Measurements from ENCODE around the gene PRKCG. TPM values are rescaled to one million over a fixed set of nuclear protein-coding genes. Genes with fewer than 3 reads are reported as not detected.
A peak's percentile ranks its signal among the peaks of the same experiment; 100 is the strongest.

Gene PRKCG
- total and polyA plus RNA-seq, 4 donors: 0.02 to 0.63 (median 0.18) TPM; not detected in 1

DNA sequence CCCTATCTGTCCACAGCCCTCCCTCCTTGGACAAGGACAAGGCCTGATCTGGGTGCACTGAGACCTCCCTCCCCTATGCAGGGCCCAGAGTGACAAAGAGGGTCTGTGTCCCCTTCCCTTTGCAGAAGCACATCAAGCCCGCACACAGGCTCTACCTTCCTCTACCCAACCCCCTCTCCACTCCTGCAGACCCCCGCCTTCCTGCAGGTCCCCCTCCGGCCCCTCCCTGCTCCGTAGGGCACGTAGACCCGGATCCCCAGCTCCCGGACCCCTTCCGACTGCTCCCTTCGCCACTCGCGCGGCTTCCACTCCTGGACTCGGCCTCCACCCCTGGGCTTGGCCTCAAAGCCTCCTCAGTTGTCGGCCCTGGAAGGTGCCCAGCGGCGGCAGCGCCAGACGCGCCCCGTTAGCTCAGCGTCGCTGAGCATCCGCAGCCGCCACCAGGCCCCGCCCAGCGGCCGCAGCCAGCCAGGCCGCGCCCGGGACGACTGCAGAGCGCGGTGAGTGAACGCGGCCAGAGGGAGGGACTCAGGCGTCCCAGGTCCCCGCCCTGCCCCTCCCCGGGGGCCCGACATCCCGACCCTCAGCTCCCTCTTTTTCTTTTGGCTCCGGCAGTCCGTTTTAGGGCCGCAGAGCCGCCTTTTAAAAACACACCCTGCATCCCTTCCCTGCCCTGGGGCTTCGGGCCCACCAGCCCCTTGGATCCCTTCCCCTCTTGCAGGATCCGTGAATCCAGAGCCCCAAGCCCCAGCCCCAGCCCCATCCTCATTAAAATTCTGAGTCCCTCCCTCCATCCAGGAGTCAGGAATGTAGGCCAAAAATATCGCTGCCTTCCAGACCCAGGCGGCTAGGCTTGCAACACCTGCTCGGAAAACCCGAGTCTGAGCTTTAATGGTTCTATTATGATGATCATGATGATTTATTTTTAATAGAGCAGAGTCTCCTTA lies 15.8 kb upstream of the PRKCG start:
- peak; percentile 5 for ATAC-seq (ENCODE audit: insufficient read depth, low FRiP score)
- H3K27ac ChIP-seq (ENCODE audit: low read depth in 1 of 2, low read length in 1 of 2): peak overlapping the region; percentile 89 to 93
- H3K4me3 ChIP-seq: peak overlapping the region; percentile 28
- H3K36me3 ChIP-seq (ENCODE audit: control insufficient read depth in 4 of 4, insufficient read depth in 4 of 4, low read length in 4 of 4): peaks cover 0 to 4% (median 1%) of the 10 kb centered on the region in 4 donors
- peak overlapping the region; percentile 62 to 89 for H3K9ac ChIP-seq (ENCODE audit: insufficient read depth in 1 of 2, low read length in 2 of 2)
- WGBS, 2 donors: 4% methylated on average over 47 to 50 of the region's 50 CpGs
- DNase-seq: peak; percentile 84 to 89 (median 85)
- H3K27me3 ChIP-seq (ENCODE audit: control insufficient read depth in 3 of 3, insufficient read depth in 3 of 3, low read length in 2 of 3): peaks cover 0 to 2% (median 0%) of the 10 kb centered on the region in 3 donors
- peaks cover 0 to 13% (median 11%) of the 10 kb centered on the region in 5 donors for H3K4me1 ChIP-seq (ENCODE audit: control insufficient read depth in 5 of 5, insufficient read depth in 5 of 5, low read length in 5 of 5)
- H3K9me3 ChIP-seq (ENCODE audit: control insufficient read depth in 4 of 4, insufficient read depth in 3 of 4, low read length in 3 of 4): no peaks in the 10 kb centered on the region
- TF ChIP-seq, protein P1, sequence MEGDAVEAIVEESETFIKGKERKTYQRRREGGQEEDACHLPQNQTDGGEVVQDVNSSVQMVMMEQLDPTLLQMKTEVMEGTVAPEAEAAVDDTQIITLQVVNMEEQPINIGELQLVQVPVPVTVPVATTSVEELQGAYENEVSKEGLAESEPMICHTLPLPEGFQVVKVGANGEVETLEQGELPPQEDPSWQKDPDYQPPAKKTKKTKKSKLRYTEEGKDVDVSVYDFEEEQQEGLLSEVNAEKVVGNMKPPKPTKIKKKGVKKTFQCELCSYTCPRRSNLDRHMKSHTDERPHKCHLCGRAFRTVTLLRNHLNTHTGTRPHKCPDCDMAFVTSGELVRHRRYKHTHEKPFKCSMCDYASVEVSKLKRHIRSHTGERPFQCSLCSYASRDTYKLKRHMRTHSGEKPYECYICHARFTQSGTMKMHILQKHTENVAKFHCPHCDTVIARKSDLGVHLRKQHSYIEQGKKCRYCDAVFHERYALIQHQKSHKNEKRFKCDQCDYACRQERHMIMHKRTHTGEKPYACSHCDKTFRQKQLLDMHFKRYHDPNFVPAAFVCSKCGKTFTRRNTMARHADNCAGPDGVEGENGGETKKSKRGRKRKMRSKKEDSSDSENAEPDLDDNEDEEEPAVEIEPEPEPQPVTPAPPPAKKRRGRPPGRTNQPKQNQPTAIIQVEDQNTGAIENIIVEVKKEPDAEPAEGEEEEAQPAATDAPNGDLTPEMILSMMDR (IDR thresholded peaks at IDR 0.05; ENCODE audit: control extremely low read depth, extremely low read depth): no peak

DNA sequence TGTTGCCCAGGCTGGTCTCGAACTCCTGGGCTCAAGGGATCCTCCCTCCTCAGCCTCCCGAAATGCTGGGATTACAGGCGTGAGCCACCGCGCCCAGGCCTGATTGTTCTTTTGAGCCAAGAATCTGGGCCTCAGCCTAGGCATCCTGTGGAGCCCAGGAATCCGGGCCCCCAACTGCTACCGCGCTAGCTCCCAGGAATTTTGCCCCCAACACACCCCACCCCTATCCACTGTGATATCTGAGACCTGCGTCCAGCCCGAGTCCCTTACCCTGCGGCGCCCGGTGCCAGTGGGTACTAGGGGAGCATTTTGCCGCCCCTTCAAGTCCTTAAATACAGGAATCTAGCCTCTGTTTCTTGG lies 15.2 kb upstream of the PRKCG start:
- peaks cover 0 to 4% (median 1%) of the 10 kb centered on the region in 4 donors for H3K36me3 ChIP-seq (ENCODE audit: control insufficient read depth in 4 of 4, insufficient read depth in 4 of 4, low read length in 4 of 4)
- H3K27me3 ChIP-seq (ENCODE audit: control insufficient read depth in 3 of 3, insufficient read depth in 3 of 3, low read length in 2 of 3): peaks cover 0 to 2% (median 0%) of the 10 kb centered on the region in 3 donors
- H3K4me3 ChIP-seq: no peak overlapping the region
- peak overlapping the region; percentile 89 to 93 for H3K27ac ChIP-seq (ENCODE audit: low read depth in 1 of 2, low read length in 1 of 2)
- TF ChIP-seq, protein P1 (IDR thresholded peaks at IDR 0.05; ENCODE audit: control extremely low read depth, extremely low read depth): no peak
- ATAC-seq (ENCODE audit: insufficient read depth, low FRiP score) (no peak), DNase-seq (peak in 2 of 3 donors; percentile 46 to 57)
- H3K9ac ChIP-seq (ENCODE audit: insufficient read depth in 1 of 2, low read length in 2 of 2): peak overlapping the region; percentile 69 to 89
- peaks cover 0 to 13% (median 11%) of the 10 kb centered on the region in 5 donors for H3K4me1 ChIP-seq (ENCODE audit: control insufficient read depth in 5 of 5, insufficient read depth in 5 of 5, low read length in 5 of 5)
- whole genome bisulfite sequencing, 2 donors: 33 to 46% methylated on average over 14 of the region's 14 CpGs
- no peaks in the 10 kb centered on the region for H3K9me3 ChIP-seq (ENCODE audit: control insufficient read depth in 4 of 4, insufficient read depth in 3 of 4, low read length in 3 of 4)

- WGBS, 2 donors: 2 to 4% methylated on average over 32 to 37 of the region's 37 CpGs
- Histone ChIP-seq H3K9me3 (ENCODE audit: control insufficient read depth in 4 of 4, insufficient read depth in 3 of 4, low read length in 3 of 4) (no peaks in the 10 kb centered on the region), H3K9ac (ENCODE audit: insufficient read depth in 1 of 2, low read length in 2 of 2) (peak within 1 kb of the TSS; percentile 81 to 91), H3K4me3 (peak within 1 kb of the TSS; percentile 71), H3K27ac (ENCODE audit: low read depth in 1 of 2, low read length in 1 of 2) (peak within 1 kb of the TSS; percentile 97 to 98), H3K27me3 (ENCODE audit: control insufficient read depth in 3 of 3, insufficient read depth in 3 of 3, low read length in 2 of 3) (peaks cover 0 to 2% (median 0%) of the 10 kb centered on the region in 3 donors), H3K36me3 (ENCODE audit: control insufficient read depth in 4 of 4, insufficient read depth in 4 of 4, low read length in 4 of 4) (peaks cover 0 to 4% (median 1%) of the 10 kb centered on the region in 4 donors), H3K4me1 (ENCODE audit: control insufficient read depth in 5 of 5, insufficient read depth in 5 of 5, low read length in 5 of 5) (peaks cover 0 to 13% (median 11%) of the 10 kb centered on the region in 5 donors)
- ATAC-seq (ENCODE audit: insufficient read depth, low FRiP score) (peak; percentile 87), DNase-seq (peak; percentile 99 to 100 (median 99))
- TF ChIP-seq, protein P1 (IDR thresholded peaks at IDR 0.05; ENCODE audit: control extremely low read depth, extremely low read depth): no peak
These were observed 14.5 kb upstream of the PRKCG start, which contains the start of gene MYADM for GRCh38 chr19:53867225-53868090. Gene MYADM (plus strand): TSS chr19:53867883. CDS start chr19:53873530, 5,647 bp downstream.

Measured in lung (tissue), 12 donors.